Stimulated activated CD8-positive, alpha-beta memory T cell treated with anti-CD3 and anti-CD28 coated beads, Interleukin-7, amount 100 ng/mL, for 1 hour (primary cell): ENCODE data around the gene CNTFR.

Experiments used
- DNase-seq, 2 donors: peaks; one replicate each; pipeline ENCODE4 v3.0.0-alpha.2; 2020; ENCODE audit warnings: low read depth in 2 of 2

The CNTFR gene

GRCh38 chr9:34572628-34573027, 16.9 kb downstream of the CNTFR start:
- no peak for DNase-seq

GRCh38 chr9:34572092-34572491, 17.4 kb downstream of the CNTFR start:
- DNase-seq, result no peak

- no peak for DNase-seq
Observed at GRCh38 chr9:34571481-34571810, 18.1 kb downstream of the CNTFR start.

- DNase-seq, result no peak
Observed at GRCh38 chr9:34570809-34571480, 18.6 kb downstream of the CNTFR start.

- DNase-seq, result no peak
Observed at GRCh38 chr9:34570376-34570775, 19.1 kb downstream of the CNTFR start.

- no peak for DNase-seq
Observed at GRCh38 chr9:34568774-34569173, 20.8 kb downstream of the CNTFR start.

GRCh38 chr9:34568133-34568532, 21.4 kb downstream of the CNTFR start:
- no peak for DNase-seq

- no peak for DNase-seq
Observed at GRCh38 chr9:34566972-34567371, 22.6 kb downstream of the CNTFR start.

GRCh38 chr9:34566322-34566721, 23.2 kb downstream of the CNTFR start:
- DNase-seq, result no peak

GRCh38 chr9:34565856-34566255, 23.7 kb downstream of the CNTFR start:
- no peak for DNase-seq

GRCh38 chr9:34564617-34565016, 24.9 kb downstream of the CNTFR start:
- DNase-seq, result no peak

- no peak for DNase-seq
Observed at GRCh38 chr9:34563262-34563661, 26.3 kb downstream of the CNTFR start.

- no peak for DNase-seq
Observed at GRCh38 chr9:34562135-34562745, 27.3 kb downstream of the CNTFR start.

GRCh38 chr9:34560599-34561214, 28.8 kb downstream of the CNTFR start:
- no peak for DNase-seq

GRCh38 chr9:34559624-34560455, 29.7 kb downstream of the CNTFR start:
- DNase-seq, result no peak

- DNase-seq, result no peak
Observed at GRCh38 chr9:34558919-34559623, 30.5 kb downstream of the CNTFR start.

- no peak for DNase-seq
Observed at GRCh38 chr9:34558364-34558763, 31.2 kb downstream of the CNTFR start.

GRCh38 chr9:34557426-34558321, 31.9 kb downstream of the CNTFR start:
- no peak for DNase-seq

- DNase-seq, result no peak
Observed at GRCh38 chr9:34556949-34557348, 32.6 kb downstream of the CNTFR start.

GRCh38 chr9:34555936-34556525, 33.5 kb downstream of the CNTFR start:
- DNase-seq, result no peak
